HAP-1 (cell line): Measurements from ENCODE around the gene HECA.
"Not testable (repeated sequence)": the region's sequence is repeated elsewhere in the genome, so short reads cannot be mapped to it uniquely, and the experiment has no call there.

Experiments
- DNase-seq, 2 experiments: peaks; one replicate each; pipeline ENCODE4 v3.0.0-alpha.2; 2016 to 2020; ENCODE audit warnings: low spot score in 2 of 2
- H3K27me3 ChIP-seq: fragments of 250-450 bp; sonication (Bioruptor Pico); 2 replicates; pipeline ENCODE4 v1.5.1; 2020; ENCODE audit warnings: low read depth, mild to moderate bottlenecking, moderate library complexity
- H3K36me3 ChIP-seq: fragments of 250-450 bp; sonication (Bioruptor Pico); replicated peaks from 2 replicates; pipeline ENCODE4 v1.5.1; 2020; ENCODE audit warnings: mild to moderate bottlenecking
- H3K4me1 ChIP-seq: fragments of 250-450 bp; sonication (Bioruptor Pico); 2 replicates; pipeline ENCODE4 v1.5.1; 2020; ENCODE audit warnings: mild to moderate bottlenecking
- H3K4me3 ChIP-seq: fragments of 250-450 bp; sonication (Bioruptor Pico); 2 replicates; pipeline ENCODE4 v1.5.1; 2020; ENCODE audit warnings: mild to moderate bottlenecking, moderate library complexity
- H3K9me3 ChIP-seq: fragments of 250-450 bp; sonication (Bioruptor Pico); 2 replicates; pipeline ENCODE4 v1.5.1; 2020; ENCODE audit warnings: mild to moderate bottlenecking, moderate library complexity
- in situ Hi-C: fragments of 300-500 bp; cut with MboI; formaldehyde crosslinking; loops from 3 replicates; pipeline ENCODE4 v1.14.3; 2020; ENCODE audit warnings: low sequenced_read_pairs, inconsistent platforms, mixed read lengths

The HECA gene

GRCh38 chr6:139134817-139135577, at the start of gene HECA:
Gene HECA (plus strand): TSS chr6:139135080. CDS start chr6:139135397, 317 bp downstream.
- DNase-seq: peak; percentile 58 to 96
- H3K9me3 ChIP-seq: no peaks in the 10 kb centered on the region; the same call in 1 of the 2 replicates
- H3K4me1 ChIP-seq: peaks cover 7% of the 10 kb centered on the region
- H3K36me3 ChIP-seq: no peaks in the 10 kb centered on the region
- no peaks in the 10 kb centered on the region for H3K27me3 ChIP-seq
- H3K4me3 ChIP-seq: peak within 1 kb of the TSS; percentile 58
- in situ Hi-C loops: no loop called here

- in situ Hi-C loops: no loop called here
- DNase-seq: no peak
- Histone ChIP-seq H3K4me1 (no peaks in the 10 kb centered on the region), H3K27me3 (no peaks in the 10 kb centered on the region), H3K9me3 (no peaks in the 10 kb centered on the region), H3K4me3 (no peak overlapping the region), H3K36me3 (no peaks in the 10 kb centered on the region)
These were observed 43.1 kb upstream of the HECA start for GRCh38 chr6:139091826-139092225.

- Histone ChIP-seq H3K4me1 (no peaks in the 10 kb centered on the region), H3K36me3 (no peaks in the 10 kb centered on the region), H3K4me3 (no peak overlapping the region), H3K9me3 (no peaks in the 10 kb centered on the region), H3K27me3 (no peaks in the 10 kb centered on the region)
- in situ Hi-C loops: no loop called here
- DNase-seq: no peak
These were observed 34.9 kb upstream of the HECA start for GRCh38 chr6:139099984-139100383.

- no peaks in the 10 kb centered on the region for H3K27me3 ChIP-seq
- in situ Hi-C loops: no loop called here
- DNase-seq: peak in 1 of 2 experiments; percentile 2
- H3K4me1 ChIP-seq: peaks cover 2% of the 10 kb centered on the region
- no peaks in the 10 kb centered on the region for H3K9me3 ChIP-seq
- H3K4me3 ChIP-seq: no peak overlapping the region
- no peaks in the 10 kb centered on the region for H3K36me3 ChIP-seq
These were observed 27.8 kb upstream of the HECA start for GRCh38 chr6:139107051-139107450.

GRCh38 chr6:139108378-139108777, 26.5 kb upstream of the HECA start:
- H3K9me3 ChIP-seq: no peaks in the 10 kb centered on the region
- in situ Hi-C loops: no loop called here
- no peaks in the 10 kb centered on the region for H3K36me3 ChIP-seq
- DNase-seq: no peak
- H3K4me3 ChIP-seq: no peak overlapping the region
- no peaks in the 10 kb centered on the region for H3K27me3 ChIP-seq
- H3K4me1 ChIP-seq: peaks cover 12% of the 10 kb centered on the region

GRCh38 chr6:139109558-139109957, 25.3 kb upstream of the HECA start:
- in situ Hi-C loops: no loop called here
- H3K4me3 ChIP-seq: no peak overlapping the region
- peak in 1 of 2 experiments; percentile 37 for DNase-seq
- H3K9me3 ChIP-seq: no peaks in the 10 kb centered on the region
- H3K4me1 ChIP-seq: peaks cover 12% of the 10 kb centered on the region
- no peaks in the 10 kb centered on the region for H3K36me3 ChIP-seq
- no peaks in the 10 kb centered on the region for H3K27me3 ChIP-seq

GRCh38 chr6:139112146-139112545, 22.7 kb upstream of the HECA start:
- Histone ChIP-seq H3K9me3 (no peaks in the 10 kb centered on the region), H3K27me3 (no peaks in the 10 kb centered on the region), H3K4me3 (no peak overlapping the region), H3K4me1 (peaks cover 12% of the 10 kb centered on the region), H3K36me3 (no peaks in the 10 kb centered on the region)
- in situ Hi-C loops: no loop called here
- DNase-seq: peak in 1 of 2 experiments; percentile 4

GRCh38 chr6:139112561-139112960, 22.3 kb upstream of the HECA start:
- Histone ChIP-seq H3K4me1 (peaks cover 12% of the 10 kb centered on the region), H3K36me3 (no peaks in the 10 kb centered on the region), H3K9me3 (no peaks in the 10 kb centered on the region), H3K4me3 (no peak overlapping the region), H3K27me3 (no peaks in the 10 kb centered on the region)
- in situ Hi-C loops: no loop called here
- peak in 1 of 2 experiments; percentile 52 for DNase-seq

- in situ Hi-C loops: no loop called here
- Histone ChIP-seq H3K9me3 (no peaks in the 10 kb centered on the region; the same call in 1 of the 2 replicates), H3K4me1 (peaks cover 12% of the 10 kb centered on the region), H3K4me3 (no peak overlapping the region), H3K27me3 (no peaks in the 10 kb centered on the region), H3K36me3 (no peaks in the 10 kb centered on the region)
- no peak for DNase-seq
These were observed 20.1 kb upstream of the HECA start for GRCh38 chr6:139114746-139115145.

GRCh38 chr6:139115989-139116758, 18.7 kb upstream of the HECA start:
- peaks cover 5% of the 10 kb centered on the region; the same call in 1 of the 2 replicates for H3K9me3 ChIP-seq
- no peaks in the 10 kb centered on the region for H3K27me3 ChIP-seq
- H3K36me3 ChIP-seq: no peaks in the 10 kb centered on the region
- H3K4me1 ChIP-seq: peaks cover 12% of the 10 kb centered on the region
- in situ Hi-C loops: no loop called here
- H3K4me3 ChIP-seq: no peak overlapping the region
- DNase-seq: no peak

GRCh38 chr6:139117734-139118133, 17.1 kb upstream of the HECA start:
- H3K4me3 ChIP-seq: no peak overlapping the region
- peaks cover 5% of the 10 kb centered on the region; the same call in 1 of the 2 replicates for H3K9me3 ChIP-seq
- no peaks in the 10 kb centered on the region for H3K36me3 ChIP-seq
- in situ Hi-C loops: no loop called here
- no peak for DNase-seq
- no peaks in the 10 kb centered on the region for H3K27me3 ChIP-seq
- peaks cover 2% of the 10 kb centered on the region for H3K4me1 ChIP-seq

- DNase-seq: no peak
- Histone ChIP-seq H3K4me1 (no peaks in the 10 kb centered on the region), H3K27me3 (0 out of 2 replicates have a peak, but pooled peaks cover 2% of the 10 kb centered on the region), H3K9me3 (peaks cover 5% of the 10 kb centered on the region; the same call in 1 of the 2 replicates), H3K4me3 (no peak overlapping the region), H3K36me3 (no peaks in the 10 kb centered on the region)
- in situ Hi-C loops: no loop called here
These were observed 15.3 kb upstream of the HECA start for GRCh38 chr6:139119552-139119951.

- H3K9me3 ChIP-seq, H3K4me3 ChIP-seq, H3K27me3 ChIP-seq, H3K4me1 ChIP-seq, H3K36me3 ChIP-seq, in situ Hi-C loops, DNase-seq: not testable (repeated sequence)
These were observed 12.1 kb upstream of the HECA start for GRCh38 chr6:139122823-139123222.
